Amygdala (tissue), 56 donors: Measurements from ENCODE around the gene GRIN2D.

Experiments used
- DNase-seq, 56 donors: peaks; one replicate each; lab custom pipeline; 2025; lab: John Stamatoyannopoulos, UW

GRIN2D gene

DNA sequence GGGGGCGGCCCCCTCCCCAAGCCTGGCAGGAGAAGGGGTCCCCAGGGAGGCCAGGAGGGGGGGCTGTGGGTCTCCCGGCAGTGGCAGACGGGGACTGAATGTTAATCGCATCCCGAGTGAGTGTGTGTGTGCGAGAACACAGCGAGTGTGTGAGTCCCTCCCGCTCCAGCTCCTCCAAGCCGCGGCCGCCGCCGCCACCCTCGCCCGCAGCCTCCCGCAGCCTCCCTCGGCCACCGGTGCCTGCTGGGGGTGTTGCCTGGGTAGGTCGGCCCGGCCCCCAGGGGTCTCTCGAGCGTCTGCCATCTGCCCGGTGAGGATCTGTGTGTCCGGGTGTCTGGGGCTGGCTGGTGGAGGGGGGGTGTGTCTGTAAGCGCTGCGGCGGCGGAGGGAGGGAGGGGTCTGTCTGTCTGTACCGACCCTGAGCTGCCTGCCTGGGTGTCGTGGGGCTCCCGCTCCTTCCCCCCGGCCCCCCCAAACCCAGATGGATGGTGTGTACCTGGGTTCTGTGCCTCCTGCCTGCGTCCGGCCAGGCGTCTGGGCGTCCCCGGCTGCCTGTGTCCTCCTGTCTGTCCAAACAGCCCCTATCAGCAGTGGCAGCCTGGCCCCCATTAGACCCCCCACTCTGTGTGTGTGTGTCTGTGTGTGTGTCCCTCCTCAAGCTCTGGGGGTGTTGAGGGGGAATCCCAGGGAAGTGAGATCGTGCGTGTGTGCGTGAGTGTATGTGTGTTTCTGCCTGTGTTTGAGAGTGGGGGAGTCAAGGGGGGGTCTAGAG, at the start of gene GRIN2D:
Gene GRIN2D, plus strand, starts transcription at position 110 of the 772 bp plus-strand sequence. CDS start 4,725 bp downstream, outside the sequence.
- peak in 15 of 56 donors; percentile 7 to 58 (median 24) for DNase-seq

DNA sequence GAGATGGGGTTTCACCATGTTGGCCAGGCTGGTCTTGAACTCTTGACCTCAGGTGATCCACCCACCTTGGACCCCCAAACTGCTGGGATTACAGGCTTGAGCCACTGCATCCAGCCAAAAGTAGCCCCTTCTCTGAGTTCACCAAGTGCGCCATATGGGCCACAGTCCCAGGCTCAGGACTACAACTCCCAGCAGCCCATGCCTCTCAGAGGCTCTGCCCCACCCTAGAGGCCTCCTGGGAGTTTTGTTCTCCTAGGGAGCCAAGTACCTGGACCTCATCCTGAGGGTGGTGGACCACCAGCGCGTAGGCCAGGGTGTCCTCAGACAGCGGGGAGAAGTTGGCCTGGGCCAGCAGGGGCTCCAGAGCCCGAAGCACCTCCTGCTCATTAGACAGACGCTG, 48.6 kb upstream of the GRIN2D start:
- DNase-seq: no peak

DNA sequence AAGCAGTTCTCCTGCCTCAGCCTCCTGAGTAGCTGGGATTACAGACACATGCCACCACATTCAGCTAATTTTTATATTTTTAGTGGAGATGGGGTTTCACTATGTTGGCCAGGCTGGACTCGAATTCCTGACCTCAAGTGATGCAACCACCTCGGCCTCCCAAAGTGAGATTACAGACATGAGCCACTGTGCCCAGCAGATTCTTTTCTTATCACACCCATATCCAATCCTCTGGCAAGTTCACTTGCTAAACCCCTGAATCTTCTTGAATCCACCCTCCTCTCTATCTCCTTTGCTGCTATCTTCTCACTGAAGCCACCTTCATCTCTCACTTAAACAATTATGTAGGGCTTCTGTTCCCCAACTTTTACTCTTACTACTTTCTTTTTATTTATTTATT, 47.3 kb upstream of the GRIN2D start:
- no peak for DNase-seq

DNA sequence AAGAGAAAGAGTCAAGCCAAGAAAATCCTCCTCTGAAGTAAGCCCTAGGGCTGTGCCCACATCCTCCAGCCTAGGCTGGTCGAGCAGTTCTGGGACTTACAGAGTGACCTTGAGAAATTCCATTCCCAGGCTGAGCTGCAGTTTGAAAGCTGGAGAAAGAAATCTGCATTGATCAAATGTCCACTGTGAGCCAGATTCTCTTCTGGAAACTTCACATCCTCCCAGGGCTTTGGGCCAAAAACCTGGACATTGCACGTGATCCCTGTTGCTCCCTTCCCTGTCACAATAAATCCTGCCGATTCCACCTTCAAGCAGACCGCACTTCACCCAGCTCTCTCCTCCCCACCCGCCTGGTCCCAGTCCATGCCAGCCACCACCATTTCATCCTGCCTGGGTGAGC, 45.4 kb upstream of the GRIN2D start:
- peak in 2 of 56 donors; percentile 6 to 34 for DNase-seq

DNA sequence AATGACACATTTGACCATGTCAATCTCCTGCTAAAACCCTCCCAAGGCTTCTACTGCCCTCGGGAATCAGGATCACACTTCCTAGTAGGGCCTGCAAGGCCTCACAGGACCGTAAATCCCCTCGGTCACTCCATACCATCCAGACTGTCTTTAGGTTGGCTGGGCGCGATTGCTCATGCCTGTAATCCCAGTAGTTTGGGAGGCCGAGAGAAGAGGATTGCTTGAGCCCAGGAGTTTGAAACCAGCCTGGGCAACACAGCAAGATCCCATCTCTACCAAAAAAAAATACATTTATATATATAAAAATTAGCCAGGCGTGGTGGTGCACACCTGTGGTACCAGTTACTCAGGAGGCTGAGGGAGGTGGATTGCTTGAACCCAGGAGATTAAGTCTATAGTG, 44.7 kb upstream of the GRIN2D start:
- no peak for DNase-seq

DNA sequence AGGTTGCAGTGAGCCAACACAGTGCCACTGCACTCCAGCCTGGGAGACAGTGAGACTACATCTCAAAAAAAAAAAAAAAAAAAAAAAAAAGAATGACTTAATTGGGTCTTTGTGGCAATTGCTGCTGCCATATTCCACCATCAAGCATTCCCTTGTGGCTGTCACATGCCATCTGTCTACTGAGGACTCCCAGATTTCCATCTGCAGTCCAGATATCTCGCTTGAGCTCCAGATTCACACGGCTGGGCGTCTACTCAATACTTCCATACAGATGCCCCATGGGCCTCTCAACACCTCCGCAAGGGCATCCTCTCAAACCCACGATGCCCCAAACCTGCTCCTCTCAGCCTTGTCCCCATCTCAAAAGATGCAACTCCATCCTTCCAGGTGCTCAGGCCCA, 42.6 kb upstream of the GRIN2D start:
- no peak for DNase-seq

DNA sequence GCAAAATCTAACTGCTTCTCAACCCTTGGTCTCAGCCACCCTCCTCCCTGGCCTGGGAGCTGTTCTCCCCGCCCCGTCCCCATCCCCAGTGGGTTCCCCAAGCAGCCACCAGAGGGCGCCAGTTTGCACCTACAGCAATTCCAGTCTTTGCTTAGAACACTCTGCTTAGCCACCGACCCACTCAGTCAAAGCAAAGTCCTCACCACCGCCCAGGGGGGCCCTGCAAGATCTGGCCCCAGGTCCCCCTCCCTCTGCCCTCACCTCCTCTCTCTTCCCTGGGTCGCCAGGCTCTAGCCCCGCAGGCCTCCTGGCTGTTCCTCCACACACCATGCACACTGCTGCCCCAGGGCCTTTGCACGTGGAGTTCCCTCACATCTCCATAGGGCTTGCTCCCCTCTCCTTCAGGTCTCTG, 42.1 kb upstream of the GRIN2D start:
- peak in 28 of 56 donors; percentile 1 to 62 (median 13) for DNase-seq

DNA sequence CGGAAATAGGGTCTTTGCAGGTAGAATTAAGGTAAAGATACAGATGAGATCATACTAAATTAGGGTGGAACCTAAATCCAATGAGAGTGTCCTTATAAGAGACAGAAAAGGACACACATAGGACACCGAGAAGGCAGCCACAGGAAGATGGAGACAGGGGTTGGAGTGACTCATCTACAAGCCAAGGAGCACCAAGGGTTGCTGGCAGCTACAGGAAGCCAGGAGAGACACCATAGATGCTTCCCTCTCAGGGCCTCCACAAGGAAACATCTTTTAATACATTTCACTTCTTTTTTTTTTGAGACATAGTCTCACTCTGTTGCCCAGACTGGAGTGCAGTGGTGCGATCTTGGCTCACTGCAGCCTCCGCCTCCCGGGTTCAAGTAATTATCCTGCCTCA, 39.8 kb upstream of the GRIN2D start:
- no peak for DNase-seq

DNA sequence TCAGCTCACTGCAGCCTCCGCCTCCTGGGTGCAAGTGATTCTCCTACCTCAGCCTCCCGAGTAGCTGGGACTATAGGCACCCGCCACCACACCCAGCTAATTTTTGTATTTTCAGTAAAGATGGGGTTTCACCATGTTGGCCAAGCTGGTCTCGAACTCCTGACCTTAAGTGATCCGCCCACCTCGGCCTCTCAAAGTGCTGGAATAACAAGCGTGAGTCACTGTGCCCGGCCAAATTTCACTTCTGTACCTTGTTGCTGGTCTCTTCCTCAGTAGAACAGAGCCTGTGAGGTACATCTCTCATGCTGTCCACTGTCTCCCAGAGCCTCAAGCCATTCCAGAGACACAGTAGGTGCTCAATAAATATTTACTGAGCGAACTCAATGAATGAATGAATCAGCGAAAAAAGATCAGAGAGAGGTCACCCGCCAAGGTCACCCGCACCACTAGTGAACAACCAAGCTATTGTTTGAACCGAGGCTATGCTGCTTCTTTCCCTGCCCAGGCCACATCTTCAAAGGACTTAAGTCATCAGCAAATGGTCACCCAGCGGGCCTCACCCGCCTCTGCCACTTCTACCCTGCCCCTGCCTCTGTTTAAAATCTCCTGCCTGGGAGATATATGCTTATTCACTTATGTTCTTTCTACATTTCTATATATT, 39.0 kb upstream of the GRIN2D start:
- peak in 1 of 56 donors; percentile 15 for DNase-seq

DNA sequence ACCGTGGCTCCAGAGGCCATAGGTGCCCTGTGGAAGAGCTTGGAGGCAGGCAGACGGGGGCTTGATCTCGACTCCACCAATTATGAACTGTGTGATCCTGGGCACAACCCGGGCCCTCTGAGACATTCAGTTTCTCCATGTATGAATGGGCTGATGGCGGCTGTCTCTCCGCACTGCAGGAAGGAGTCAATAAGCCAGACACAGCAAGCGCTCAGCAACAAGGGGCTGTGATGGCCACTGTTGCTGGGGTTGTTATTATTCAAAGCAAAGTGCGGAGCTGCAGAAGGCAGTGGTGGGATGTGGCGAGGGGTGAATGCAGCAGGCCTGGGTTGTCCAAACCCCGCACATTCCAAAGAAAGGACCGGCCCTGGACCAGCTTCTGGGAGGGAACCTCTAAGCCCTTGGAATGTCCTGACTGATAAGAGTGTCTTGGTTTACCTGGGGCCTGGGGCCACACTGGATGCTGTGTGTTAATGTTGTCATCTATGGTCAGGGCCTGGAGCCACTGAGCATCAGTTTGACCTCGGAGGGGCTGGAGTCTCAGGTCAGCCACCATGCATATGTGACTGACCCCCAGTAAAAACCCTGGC, 38.0 kb upstream of the GRIN2D start:
- no peak for DNase-seq

DNA sequence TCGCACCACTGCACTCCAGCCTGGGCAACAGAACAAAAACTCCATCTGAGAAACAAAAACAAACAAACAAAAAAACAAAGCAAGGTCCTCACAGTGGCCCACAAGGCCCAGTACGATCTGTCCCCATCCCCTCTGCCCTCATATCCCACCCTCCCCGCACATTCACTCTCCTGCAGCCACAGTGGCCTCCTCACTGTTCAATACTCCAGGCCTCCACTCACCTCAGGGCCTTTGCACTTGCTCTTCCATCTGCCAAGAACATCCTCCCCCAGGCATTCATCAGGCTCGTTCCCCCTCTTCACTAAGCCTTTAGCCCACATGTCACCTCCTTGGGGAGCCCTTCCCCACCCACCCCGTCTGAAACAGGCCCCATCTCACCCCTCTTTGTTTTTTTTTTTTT, 34.3 kb upstream of the GRIN2D start:
- DNase-seq: no peak

DNA sequence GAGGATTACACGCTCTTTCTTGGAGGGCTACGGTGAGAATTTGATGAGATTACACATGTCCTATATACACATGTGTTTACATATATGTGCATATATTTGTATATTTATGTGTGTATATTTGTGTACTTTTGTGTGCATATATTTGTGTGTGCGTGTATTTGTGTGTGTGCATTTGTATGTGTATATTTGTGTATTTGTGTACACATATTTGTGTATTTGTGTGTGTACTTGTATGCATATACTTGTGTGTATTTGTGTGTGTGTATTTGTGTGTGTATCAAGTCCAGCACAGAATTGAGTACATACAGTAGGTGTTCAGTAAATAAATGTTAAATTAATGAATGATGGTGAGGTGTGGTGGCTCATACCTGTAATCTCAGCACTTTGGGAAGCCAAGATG, 31.6 kb upstream of the GRIN2D start:
- no peak for DNase-seq

DNA sequence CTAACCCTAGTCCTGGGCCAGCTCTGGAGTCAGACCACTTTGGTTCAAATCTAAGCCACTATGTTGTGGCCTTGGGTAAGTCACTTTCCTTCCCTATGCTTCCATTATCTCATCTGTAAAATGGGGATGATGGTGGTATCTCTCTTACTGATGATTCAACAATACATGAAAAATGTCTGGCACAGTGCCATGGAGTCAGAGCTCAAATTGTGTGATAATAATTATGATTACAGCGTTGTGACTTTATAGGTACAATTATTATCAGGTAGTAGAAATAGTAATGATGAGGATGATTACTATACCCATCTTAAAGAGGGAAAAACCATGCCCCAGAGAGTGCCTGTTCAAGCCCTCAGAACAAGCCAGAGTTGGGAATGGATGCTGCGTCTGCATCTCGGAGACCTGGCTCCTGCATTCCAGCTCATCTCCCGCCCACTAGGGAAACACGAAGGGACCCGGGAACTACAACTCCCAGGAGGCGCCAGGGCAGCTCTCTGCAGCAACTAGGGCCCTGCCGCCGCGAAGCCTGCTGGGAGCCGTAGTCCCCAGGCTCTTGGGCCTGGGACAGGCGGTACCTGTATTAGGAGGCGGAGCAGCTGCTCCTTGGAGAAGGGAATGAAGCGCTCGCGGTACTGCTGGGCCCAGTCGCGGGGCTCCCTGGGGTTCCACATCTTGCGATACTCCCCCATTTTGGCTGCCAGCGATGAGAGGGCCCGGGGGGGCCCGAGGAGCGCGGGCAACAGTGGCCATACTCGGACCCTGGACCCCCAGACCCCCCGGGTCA, 30.6 kb upstream of the GRIN2D start:
- DNase-seq: peak; percentile 46 to 98 (median 94)

DNA sequence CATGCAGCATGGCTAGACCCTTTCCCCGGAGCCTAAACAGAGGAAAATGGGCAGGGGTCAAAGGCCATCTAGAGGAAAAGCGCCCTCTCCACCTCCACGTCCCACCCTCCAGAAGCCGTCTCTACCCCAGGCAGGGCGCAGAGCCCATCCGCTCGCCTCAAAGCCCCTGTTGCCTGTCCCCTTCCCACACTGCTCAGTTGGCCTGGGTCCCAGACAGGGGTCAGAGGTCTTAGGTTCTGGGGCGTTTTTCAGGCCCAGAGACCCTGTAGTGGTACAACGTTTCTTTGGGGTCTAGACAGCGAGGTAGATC, 30.0 kb upstream of the GRIN2D start:
- peak in 16 of 56 donors; percentile 49 to 86 (median 68) for DNase-seq

DNA sequence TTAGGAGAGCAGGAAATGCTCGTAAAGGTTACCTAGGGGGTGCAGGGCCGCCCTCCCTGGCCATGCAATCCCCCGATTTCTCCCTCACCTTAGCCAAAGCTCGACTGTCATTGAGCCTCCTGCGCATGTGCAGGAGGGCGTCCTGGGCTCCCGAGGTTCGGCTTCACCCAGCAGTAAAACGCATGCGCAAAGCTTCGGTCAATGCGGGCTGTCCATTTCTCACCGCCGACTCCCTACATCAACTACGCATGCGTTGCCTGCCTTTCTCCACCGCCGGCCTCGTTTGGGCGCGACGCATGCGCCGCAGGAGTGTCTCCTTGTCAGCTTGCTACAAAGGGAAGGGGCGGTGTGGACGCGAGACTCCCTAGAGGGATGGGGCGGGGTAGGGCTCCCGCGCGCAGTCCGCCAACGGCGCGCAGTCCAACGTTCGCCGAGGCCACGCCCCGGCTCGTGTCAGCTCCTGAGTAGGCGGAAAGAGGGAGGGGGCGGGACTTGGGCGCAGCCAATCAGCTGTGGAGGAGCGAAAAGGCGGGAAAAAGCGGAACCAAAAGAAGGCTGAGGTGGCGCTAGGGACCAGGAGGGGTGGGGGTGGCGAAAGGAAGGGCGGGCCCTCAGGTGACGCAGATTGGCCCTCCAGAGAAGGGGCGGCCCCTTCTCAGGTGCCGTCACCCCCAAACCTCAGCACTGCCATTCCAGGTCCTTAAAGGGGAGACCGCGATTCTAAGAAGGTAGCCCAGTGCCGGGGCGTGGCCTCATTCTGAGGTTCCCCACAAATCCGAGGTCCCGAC, 29.5 kb upstream of the GRIN2D start, which contains the start of the genes SYNGR4 and TMEM143:
Gene SYNGR4, plus strand, starts transcription at position 558 of the 788 bp plus-strand sequence. CDS start 1,476 bp downstream, outside the sequence.
Gene TMEM143, minus strand, starts transcription at position 131 of the 788 bp plus-strand sequence. Its CDS starts 20 bp downstream, at position 111.
- peak; percentile 94 to 100 (median 98) for DNase-seq

DNA sequence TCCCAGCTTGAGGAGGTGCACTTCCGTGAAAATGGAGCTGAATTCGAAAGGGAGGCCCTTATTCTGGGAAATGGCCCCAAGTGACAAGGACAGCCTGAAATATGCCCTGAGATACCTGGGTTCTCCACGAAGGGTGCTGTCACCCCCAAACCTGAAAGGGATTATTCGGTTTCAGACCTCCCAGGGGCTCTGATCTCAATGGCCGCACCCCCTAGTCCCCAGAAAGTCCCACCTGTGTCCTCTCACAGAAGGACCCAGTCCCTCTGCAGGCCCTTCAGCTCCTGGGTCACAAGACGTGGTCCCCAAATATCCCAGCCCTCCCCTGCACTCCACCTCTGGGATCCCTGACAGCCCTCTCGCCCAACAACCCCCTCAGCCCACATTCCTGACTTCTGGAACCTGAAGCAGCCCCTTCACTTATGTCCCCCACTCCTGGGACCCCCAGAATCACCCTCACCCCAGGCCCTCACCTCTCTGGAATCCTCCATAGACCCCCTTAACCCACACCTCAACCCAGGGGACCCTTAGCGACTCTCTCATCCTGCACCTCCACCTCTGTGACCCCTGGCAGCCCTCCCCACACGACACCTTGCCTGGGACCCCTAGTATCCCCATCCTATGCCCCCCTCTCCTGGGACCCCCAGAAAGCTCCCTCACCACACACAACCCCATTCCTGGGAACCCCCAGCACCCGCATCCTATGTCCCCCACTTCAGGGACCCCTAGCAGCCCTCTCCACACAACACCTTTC, 28.7 kb upstream of the GRIN2D start:
- no peak for DNase-seq

DNA sequence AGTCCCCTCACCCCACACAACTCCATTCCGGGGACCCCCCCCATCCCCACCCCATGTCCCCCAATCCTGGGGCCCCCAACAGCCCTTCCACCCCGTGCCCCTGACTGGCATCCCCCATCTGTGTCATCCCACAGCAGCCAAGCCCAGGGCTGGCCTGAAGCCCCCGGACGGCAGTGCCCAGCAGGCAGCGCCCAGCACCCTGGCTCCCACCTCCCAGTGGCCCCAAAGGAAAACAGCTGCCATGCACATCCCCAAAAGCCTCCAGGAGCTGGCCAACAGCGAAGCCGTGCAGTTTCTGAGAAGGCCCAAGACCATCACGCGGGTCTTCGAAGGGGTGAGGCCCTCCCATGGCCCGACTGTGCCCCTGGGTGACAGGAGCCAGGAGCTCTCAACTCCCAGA, 27.9 kb upstream of the GRIN2D start:
- DNase-seq: no peak

DNA sequence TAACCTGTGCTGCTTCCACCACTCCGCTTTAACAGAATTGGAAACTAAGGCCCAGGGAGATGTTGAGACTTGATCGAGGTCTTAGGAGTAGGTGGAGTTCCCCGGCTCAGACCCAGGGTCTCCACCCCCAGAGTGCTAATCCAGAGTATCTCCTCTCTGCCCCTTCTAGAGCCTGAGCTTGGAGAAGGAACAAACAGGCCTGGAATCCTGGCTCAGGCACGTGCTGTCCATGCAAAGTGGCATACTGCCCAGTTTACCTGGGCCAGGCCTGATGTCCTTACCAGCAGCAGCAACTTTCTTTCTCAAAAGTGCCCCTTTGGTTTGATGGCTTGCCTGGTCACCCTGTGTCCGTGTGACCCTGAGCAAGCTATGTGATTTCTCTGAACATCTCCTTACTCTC, 25.6 kb upstream of the GRIN2D start:
- no peak for DNase-seq

DNA sequence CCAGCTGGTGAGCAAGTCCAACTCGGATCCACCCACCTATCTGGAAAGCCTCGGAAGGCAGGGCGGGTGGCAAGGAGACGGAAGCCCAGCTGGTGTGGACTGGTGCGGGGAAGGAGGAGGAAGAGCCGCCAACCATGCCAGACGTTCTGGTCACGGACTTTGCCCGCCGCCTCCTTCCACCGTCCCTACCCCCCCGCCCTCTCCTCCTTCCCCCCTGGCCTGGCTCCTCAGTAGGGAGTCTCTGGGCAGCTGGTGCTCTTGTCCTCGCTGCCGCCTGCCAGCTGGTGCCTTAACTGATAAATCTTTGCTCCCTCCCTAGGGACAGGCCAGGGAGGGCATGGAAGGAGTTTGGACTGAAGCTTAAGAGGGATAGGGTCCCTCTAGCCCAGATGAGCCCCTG, 24.5 kb upstream of the GRIN2D start:
- no peak for DNase-seq
